HepG2 (cell line): Measurements from ENCODE around the gene TTC31. TPM values are rescaled to one million over a fixed set of nuclear protein-coding genes. Genes with fewer than 3 reads are reported as not detected.

ENCODE experiments used
- CAMTA2 ChIP-seq: sonication (generic); formaldehyde crosslinking; IDR thresholded peaks from 2 replicates; pipeline ENCODE4 v1.4.0; 2020; ENCODE audit warnings: mild to moderate bottlenecking, missing genetic modification reagents, borderline replicate concordance
- CENPT ChIP-seq: sonication (generic); formaldehyde crosslinking; IDR thresholded peaks from 2 replicates; pipeline ENCODE4 v1.8.0; 2022; ENCODE audit warnings: low read depth, mild to moderate bottlenecking, moderate library complexity, missing genetic modification reagents
- DBP ChIP-seq: sonication (generic); formaldehyde crosslinking; IDR thresholded peaks from 2 replicates; pipeline ENCODE4 v1.4.0; 2020; ENCODE audit warnings: missing genetic modification reagents; ENCODE audit errors: not compliant biosample characterization
- ELF4 ChIP-seq: sonication (generic); formaldehyde crosslinking; IDR thresholded peaks from 2 replicates; pipeline ENCODE4 v1.5.0; 2020; ENCODE audit warnings: missing genetic modification reagents, mild to moderate bottlenecking, moderate library complexity, borderline replicate concordance
- HDAC6 ChIP-seq: fragments of 200-600 bp; sonication (generic); IDR thresholded peaks from 2 replicates; pipeline ENCODE4 v1.7.0; 2017; ENCODE audit warnings: mild to moderate bottlenecking, antibody characterized with exemption, low read length, low read depth
- MTA1 ChIP-seq: sonication (generic); formaldehyde crosslinking; IDR thresholded peaks from 2 replicates; pipeline ENCODE4 v1.4.0; 2020; ENCODE audit warnings: missing genetic modification reagents, mild to moderate bottlenecking, borderline replicate concordance
- NFIB ChIP-seq: sonication (generic); formaldehyde crosslinking; IDR thresholded peaks from 2 replicates; pipeline ENCODE4 v1.9.0; 2021; ENCODE audit warnings: missing genetic modification reagents, mild to moderate bottlenecking, borderline replicate concordance
- NONO ChIP-seq, 2 experiments: fragments of 450-650 bp in 1 of 2; sonication (generic) in 1 of 2; formaldehyde crosslinking in 1 of 2; IDR thresholded peaks in 1 of 2; conservative IDR thresholded peaks in 1 of 2; 2 replicates each; pipeline versions ENCODE4 v1.6.1 to v1.8.0; 2017 to 2022; ENCODE audit warnings: mild to moderate bottlenecking in 1 of 2, missing genetic modification reagents in 1 of 2, moderate library complexity in 1 of 2
- PLRG1 ChIP-seq: fragments of 450-650 bp; conservative IDR thresholded peaks from 2 replicates; pipeline ENCODE4 v1.6.1; 2016
- STAG1 ChIP-seq: sonication (generic); formaldehyde crosslinking; IDR thresholded peaks from 2 replicates; pipeline ENCODE4 v1.4.0; 2020; ENCODE audit warnings: missing genetic modification reagents
- U2AF2 ChIP-seq: fragments of 200-400 bp; formaldehyde crosslinking; IDR thresholded peaks from 2 replicates; pipeline ENCODE4 v1.6.1; 2017; ENCODE audit warnings: low read depth, mild to moderate bottlenecking, low read length
- YEATS2 ChIP-seq: sonication (generic); formaldehyde crosslinking; IDR thresholded peaks from 2 replicates; pipeline ENCODE4 v1.4.0; 2020; ENCODE audit warnings: missing genetic modification reagents, borderline replicate concordance
- ZBTB21 ChIP-seq: sonication (generic); formaldehyde crosslinking; IDR thresholded peaks from 2 replicates; pipeline ENCODE4 v1.4.0; 2020; ENCODE audit warnings: missing genetic modification reagents
- ZNF253 ChIP-seq: sonication (generic); formaldehyde crosslinking; IDR thresholded peaks from 2 replicates; pipeline ENCODE4 v1.8.0; 2022; ENCODE audit warnings: mild to moderate bottlenecking, missing genetic modification reagents, borderline replicate concordance
- ZNF34 ChIP-seq: sonication (generic); formaldehyde crosslinking; IDR thresholded peaks from 2 replicates; pipeline ENCODE4 v1.4.0; 2020; ENCODE audit warnings: mild to moderate bottlenecking, missing genetic modification reagents, borderline replicate concordance
- ZNF451 ChIP-seq: sonication (generic); formaldehyde crosslinking; IDR thresholded peaks from 2 replicates; pipeline ENCODE4 v1.5.0; 2020; ENCODE audit warnings: mild to moderate bottlenecking, missing genetic modification reagents
- ZNF556 ChIP-seq: sonication (generic); formaldehyde crosslinking; IDR thresholded peaks from 2 replicates; pipeline ENCODE4 v1.4.0; 2020; ENCODE audit warnings: mild to moderate bottlenecking, missing genetic modification reagents, borderline replicate concordance
- ZNF557 ChIP-seq: sonication (generic); formaldehyde crosslinking; IDR thresholded peaks from 2 replicates; pipeline ENCODE4 v1.4.0; 2020; ENCODE audit warnings: missing genetic modification reagents
- ZNF660 ChIP-seq: sonication (generic); formaldehyde crosslinking; IDR thresholded peaks from 2 replicates; pipeline ENCODE4 v1.5.1; 2020; ENCODE audit warnings: mild to moderate bottlenecking, low read depth, missing genetic modification reagents, borderline replicate concordance
- ZSCAN20 ChIP-seq: sonication (generic); formaldehyde crosslinking; IDR thresholded peaks from 2 replicates; pipeline ENCODE4 v1.4.0; 2020; ENCODE audit warnings: missing genetic modification reagents, mild to moderate bottlenecking, borderline replicate concordance
- ZSCAN22 ChIP-seq: sonication (generic); formaldehyde crosslinking; IDR thresholded peaks from 2 replicates; pipeline ENCODE4 v1.4.0; 2020; ENCODE audit warnings: mild to moderate bottlenecking, missing genetic modification reagents
- polyA plus RNA-seq, 8 experiments: library from polyadenylated mRNA; depleted of rRNA in 3 of 8; stranded (reverse) in 7 of 8; unstranded in 1 of 8; fragments of >200 nt; fragmentation: Illumina TruSeq in 4 of 8; extraction: Trizol in 4 of 8; gene quantifications; 2 replicates each; pipeline versions ENCODE4 v1.2.1 to v1.2.3, GENCODE V29; 2011 to 2016; ENCODE audit warnings: low read depth in 4 of 8, missing spikeins in 1 of 8, mixed read lengths in 1 of 8; ENCODE audit not compliant: insufficient read depth in 1 of 8
- total RNA-seq, 5 experiments: library from RNA; depleted of rRNA; stranded (reverse); fragments of >200 nt; fragmentation: Illumina TruSeq; extraction: Trizol; gene quantifications; 2 replicates each; pipeline ENCODE4 v1.2.3, GENCODE V29; 2016; ENCODE audit warnings: low read depth in 1 of 5
- TF ChIP-seq, protein P1 (sequence below): sonication (generic); formaldehyde crosslinking; IDR thresholded peaks from 2 replicates; pipeline ENCODE4 v1.4.0; 2020; ENCODE audit warnings: missing genetic modification reagents

Gene TTC31
- total and polyA plus RNA-seq, 2 of the 13 experiments (the other 11 are each of a cell fraction or from before 2014, with no cell fraction given) = 28.3 to 39.5 TPM

DNA sequence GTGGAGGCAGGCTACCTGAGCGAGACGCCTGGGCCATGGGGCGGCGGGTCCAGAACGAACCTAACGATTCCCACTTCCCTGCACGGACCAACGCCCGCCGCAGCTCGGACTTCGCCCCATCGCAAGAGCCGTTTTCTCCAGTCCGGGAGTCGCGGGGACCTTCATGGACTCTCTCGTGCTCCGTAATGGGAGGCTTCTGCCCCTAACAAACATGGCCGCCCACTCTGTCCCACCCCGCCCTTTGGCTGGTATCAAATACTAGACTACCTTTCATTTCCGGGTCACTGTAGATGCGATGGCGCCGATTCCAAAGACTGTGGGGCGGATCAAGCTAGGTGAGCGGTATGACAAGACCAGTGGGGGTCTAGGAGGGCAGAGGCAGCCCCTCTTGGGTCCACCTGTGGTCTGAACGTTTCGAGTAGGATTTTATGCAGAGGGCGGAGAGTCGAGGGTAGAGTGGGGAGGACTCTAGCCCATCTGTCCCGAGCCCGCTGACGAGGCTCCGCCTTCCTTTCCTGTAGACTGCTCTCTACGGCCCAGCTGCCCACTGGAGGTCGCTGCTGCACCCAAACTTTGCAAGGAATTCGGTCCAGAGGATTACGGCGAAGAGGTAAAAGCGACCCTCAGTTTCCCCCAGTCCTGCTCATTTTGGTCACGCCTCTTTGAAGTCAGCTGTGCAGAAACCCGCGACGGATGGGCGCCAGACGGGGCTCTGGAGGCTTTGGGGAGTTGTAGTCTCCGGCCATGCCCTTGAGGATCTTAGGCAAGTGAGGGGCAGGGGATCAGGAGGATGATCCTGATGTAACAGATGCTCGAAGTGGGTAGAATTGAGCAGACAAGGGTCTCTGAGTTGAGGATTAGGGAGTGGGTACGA, at the start of gene TTC31, which contains the start of gene CCDC142 (continued):
- TF ChIP-seq ZSCAN22 (CRISPR knock-in tag) = 0 out of 2 replicates have a peak, but pooled peaks have one; percentile 8
- no peak for TF ChIP-seq U2AF2
- no peak for TF ChIP-seq PLRG1
- 0 out of 2 replicates have a peak, but pooled peaks have one; percentile 58 for TF ChIP-seq ZSCAN20 (CRISPR knock-in tag)
- TF ChIP-seq STAG1 = peak; percentile 90
- TF ChIP-seq ZNF556 (CRISPR knock-in tag) = peak; percentile 87
- no peak; the same call in 1 of the 2 replicates for TF ChIP-seq MTA1 (CRISPR knock-in tag)
- TF ChIP-seq ZBTB21 = no peak; the same call in 1 of the 2 replicates
- no peak for TF ChIP-seq ZNF557 (CRISPR knock-in tag)
- TF ChIP-seq ELF4 (CRISPR knock-in tag) = peak; percentile 65
- TF ChIP-seq, protein P1, sequence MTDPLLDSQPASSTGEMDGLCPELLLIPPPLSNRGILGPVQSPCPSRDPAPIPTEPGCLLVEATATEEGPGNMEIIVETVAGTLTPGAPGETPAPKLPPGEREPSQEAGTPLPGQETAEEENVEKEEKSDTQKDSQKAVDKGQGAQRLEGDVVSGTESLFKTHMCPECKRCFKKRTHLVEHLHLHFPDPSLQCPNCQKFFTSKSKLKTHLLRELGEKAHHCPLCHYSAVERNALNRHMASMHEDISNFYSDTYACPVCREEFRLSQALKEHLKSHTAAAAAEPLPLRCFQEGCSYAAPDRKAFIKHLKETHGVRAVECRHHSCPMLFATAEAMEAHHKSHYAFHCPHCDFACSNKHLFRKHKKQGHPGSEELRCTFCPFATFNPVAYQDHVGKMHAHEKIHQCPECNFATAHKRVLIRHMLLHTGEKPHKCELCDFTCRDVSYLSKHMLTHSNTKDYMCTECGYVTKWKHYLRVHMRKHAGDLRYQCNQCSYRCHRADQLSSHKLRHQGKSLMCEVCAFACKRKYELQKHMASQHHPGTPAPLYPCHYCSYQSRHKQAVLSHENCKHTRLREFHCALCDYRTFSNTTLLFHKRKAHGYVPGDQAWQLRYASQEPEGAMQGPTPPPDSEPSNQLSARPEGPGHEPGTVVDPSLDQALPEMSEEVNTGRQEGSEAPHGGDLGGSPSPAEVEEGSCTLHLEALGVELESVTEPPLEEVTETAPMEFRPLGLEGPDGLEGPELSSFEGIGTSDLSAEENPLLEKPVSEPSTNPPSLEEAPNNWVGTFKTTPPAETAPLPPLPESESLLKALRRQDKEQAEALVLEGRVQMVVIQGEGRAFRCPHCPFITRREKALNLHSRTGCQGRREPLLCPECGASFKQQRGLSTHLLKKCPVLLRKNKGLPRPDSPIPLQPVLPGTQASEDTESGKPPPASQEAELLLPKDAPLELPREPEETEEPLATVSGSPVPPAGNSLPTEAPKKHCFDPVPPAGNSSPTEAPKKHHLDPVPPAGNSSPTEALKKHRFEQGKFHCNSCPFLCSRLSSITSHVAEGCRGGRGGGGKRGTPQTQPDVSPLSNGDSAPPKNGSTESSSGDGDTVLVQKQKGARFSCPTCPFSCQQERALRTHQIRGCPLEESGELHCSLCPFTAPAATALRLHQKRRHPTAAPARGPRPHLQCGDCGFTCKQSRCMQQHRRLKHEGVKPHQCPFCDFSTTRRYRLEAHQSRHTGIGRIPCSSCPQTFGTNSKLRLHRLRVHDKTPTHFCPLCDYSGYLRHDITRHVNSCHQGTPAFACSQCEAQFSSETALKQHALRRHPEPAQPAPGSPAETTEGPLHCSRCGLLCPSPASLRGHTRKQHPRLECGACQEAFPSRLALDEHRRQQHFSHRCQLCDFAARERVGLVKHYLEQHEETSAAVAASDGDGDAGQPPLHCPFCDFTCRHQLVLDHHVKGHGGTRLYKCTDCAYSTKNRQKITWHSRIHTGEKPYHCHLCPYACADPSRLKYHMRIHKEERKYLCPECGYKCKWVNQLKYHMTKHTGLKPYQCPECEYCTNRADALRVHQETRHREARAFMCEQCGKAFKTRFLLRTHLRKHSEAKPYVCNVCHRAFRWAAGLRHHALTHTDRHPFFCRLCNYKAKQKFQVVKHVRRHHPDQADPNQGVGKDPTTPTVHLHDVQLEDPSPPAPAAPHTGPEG (CRISPR knock-in tag) = no peak; the same call in none of the 2 replicates
- peak; percentile 65; the same call in 1 of the 2 replicates for TF ChIP-seq ZNF451 (CRISPR knock-in tag)
- TF ChIP-seq ZNF34 (CRISPR knock-in tag) = no peak; the same call in 1 of the 2 replicates
- TF ChIP-seq HDAC6 = no peak
- 0 out of 2 replicates have a peak, but pooled peaks have one; percentile 44 for TF ChIP-seq ZNF660 (CRISPR knock-in tag)
- peak; percentile 93 for TF ChIP-seq YEATS2 (CRISPR knock-in tag)
- no peak for TF ChIP-seq ZNF253 (CRISPR knock-in tag)
- TF ChIP-seq DBP (CRISPR knock-in tag) = no peak
- TF ChIP-seq NFIB (CRISPR knock-in tag) = 0 out of 2 replicates have a peak, but pooled peaks have one; percentile 10
- TF ChIP-seq NONO (IDR thresholded peaks at IDR 0.05) = no peak
- TF ChIP-seq NONO (CRISPR knock-in tag; conservative IDR thresholded peaks at IDR 0.05) = peak; percentile 93
- TF ChIP-seq CAMTA2 (CRISPR knock-in tag) = no peak; the same call in 1 of the 2 replicates
- no peak; the same call in 1 of the 2 replicates for TF ChIP-seq CENPT (CRISPR knock-in tag)
